Lung microvascular endothelial cell (primary cell): ENCODE measurements around the gene EDEM2. TPM values are rescaled to one million over a fixed set of nuclear protein-coding genes. Genes with fewer than 3 reads are reported as not detected.
A peak's percentile ranks its signal among the peaks of the same experiment; 100 is the strongest.
"Not testable (repeated sequence)": the region's sequence is repeated elsewhere in the genome, so short reads cannot be mapped to it uniquely, and the experiment has no call there.

Source experiments
- DNase-seq, 2 donors: peaks; one replicate each; pipeline versions ENCODE4 v3.0.0 to v3.0.0-alpha.2; 2010; ENCODE audit warnings: low read depth in 2 of 2
- total RNA-seq: library from RNA; depleted of rRNA; stranded (reverse); fragments of >200 nt; gene quantifications from 2 replicates; pipeline ENCODE4 v1.2.1, GENCODE V29; 2014

EDEM2 gene
- total RNA-seq, 1 donor from 2014 or later, result 123 TPM

DNA sequence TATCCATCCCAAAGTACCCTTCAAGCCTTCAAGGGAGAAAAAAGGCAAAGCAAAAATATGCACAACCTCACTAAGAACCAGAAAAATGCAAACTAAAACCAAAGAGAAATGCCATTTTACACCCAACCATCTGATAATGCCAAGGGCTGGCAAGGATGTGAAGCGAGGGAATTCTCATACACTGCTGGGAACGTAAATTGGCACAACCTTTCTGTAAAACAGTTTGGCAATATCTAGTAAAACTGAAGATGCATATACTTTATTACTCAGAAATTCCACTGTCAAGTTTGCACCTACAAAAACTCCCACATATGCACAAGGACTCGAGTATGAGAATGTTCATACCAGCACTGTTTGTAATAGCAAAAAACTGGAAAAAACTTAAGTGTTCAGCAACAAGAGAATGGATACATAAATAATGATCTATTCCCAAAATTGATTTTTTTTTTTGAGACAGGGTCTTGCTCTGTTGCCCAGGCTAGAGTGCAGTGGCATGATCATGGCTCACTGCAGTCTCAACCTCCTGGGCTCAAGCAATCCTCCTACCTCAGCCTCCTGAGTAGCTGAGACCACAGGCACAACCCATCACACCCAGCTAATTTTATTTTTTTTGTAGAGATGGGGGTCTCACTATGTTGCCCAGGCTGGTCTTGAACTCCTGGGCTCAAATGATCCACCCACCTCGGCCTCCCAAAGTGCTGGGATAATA is 21.7 kb upstream of the EDEM2 start:
- not testable (repeated sequence) for DNase-seq

DNA sequence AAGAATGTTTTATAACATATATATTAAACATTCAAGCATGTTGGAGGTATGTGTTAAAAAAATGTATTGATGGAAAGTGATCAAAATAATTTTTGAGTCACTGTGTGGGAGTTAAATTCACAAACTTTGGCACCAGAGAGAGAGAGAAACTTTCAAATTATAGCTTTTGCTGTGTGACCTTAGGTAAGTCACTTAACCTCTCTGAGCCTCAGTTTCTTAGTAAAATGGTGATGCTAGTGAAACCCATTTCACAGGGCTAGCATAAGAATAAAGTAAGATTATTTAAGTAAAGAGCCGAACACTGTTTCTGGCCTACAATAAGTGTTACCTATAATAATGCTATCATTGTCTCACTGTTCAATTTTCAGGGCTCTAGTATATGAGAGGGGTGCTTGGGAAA is 20.7 kb upstream of the EDEM2 start:
- DNase-seq, result no peak

DNA sequence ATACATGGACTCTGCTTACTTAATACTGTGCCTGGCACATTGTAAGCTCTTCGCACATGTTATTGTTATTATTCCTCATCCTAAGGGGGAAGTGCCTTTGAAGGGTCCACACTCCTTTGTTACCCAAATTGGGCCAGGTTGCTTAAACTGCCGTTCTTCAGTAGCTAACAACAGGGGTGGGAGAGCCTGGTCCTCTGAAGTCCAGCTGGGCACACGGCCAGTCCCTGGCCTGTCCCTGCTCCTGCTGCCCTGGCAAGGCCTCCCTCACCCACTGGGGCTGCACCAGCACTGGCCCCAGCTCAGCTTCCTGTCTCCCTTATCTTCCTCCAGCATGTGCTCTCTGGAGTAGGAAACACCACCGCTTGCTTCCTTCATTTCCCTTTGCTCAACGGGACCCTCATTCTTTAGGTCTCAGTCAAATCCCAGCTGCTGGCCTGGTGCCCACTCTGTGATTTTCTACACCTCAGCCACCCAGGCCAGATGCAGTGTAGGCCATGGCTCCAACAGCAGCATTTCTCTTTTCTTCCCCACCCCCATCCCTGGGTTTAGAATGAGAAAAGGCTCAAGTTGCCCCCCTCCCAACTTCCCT is 19.2 kb upstream of the EDEM2 start:
- DNase-seq, result peak; percentile 91 to 96

DNA sequence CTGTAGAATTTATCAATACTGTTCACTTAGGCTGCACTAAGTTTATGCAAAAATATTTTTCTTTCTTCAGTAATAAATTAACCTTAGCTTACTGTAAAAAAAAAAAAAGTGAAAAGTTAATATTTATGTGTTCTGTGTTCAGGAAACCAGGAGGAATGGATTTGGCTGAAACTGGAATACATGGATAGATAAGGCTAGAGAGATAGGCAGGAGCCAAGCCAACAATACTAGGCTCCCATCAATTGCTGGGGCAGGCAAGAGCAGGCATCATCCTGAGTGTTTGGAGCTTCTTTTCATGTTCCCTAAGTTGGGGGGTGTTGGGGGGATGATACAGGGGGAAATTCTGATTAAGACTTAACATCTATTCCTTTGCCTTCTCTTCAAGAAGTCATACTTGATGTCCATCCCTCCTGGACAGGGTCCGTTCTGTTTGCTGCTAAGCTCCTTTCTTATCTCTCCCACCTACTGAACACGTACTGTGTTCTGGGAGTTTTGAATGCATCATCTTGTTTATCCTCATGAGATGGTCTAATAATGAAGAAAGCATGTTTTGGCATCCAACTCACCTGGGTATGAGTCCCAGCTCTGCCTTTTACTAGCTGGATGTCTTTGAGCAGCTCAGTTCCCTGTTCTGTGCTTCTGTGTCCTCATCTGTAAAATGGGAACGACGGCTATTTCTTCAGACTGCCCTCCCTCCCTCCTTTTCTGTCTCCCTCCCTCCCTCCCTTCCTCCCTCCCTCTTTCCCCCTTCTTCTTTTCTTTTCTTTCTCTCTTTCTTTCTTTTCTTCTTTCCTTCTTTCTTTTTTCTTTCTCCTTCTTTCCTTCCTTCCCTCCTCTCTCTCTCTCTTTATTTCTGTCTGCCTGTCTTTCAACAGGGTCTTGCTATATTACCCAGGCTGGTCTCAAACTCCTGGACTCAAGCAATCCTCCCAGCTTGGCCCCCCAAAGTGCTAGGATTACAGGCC is 18.4 kb upstream of the EDEM2 start:
- peak in 1 of 2 donors; percentile 83 for DNase-seq

DNA sequence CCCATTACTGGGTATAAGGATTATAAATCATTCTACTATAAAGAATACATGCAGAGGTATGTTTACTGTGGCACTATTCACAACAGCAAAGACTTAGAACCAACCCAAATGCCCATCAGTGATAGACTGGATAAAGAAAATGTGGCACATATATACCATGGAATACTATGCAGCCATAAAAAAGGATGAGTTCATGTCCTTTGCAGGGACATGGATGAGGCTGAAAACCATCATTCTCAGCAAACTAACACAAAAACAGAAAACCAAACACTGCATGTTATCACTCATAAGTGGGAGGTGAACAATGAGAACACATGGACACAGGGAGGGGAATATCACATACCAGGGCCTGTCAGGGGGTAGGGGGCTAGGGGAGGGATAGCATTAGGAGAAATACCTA is 17.4 kb upstream of the EDEM2 start:
- not testable (repeated sequence) for DNase-seq

DNA sequence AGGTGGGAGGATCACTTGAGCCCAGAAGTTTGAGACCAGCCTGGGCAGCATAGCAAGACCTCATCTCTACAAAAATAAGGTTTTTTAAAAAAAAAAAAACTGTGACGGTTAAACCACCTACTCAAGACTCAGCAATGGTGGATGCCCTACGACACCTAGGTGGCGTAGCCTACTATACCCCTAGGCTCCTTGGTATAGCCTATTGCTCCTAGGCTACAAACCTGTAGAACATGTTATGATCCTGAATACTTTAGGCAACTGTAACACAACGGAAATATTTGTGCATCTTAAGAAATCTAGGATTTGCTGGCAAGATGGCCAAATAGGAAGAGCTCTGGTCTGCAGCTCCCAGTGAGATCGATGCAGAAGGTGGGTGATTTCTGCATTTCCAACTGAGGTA is 13.2 kb upstream of the EDEM2 start:
- not testable (repeated sequence) for DNase-seq

DNA sequence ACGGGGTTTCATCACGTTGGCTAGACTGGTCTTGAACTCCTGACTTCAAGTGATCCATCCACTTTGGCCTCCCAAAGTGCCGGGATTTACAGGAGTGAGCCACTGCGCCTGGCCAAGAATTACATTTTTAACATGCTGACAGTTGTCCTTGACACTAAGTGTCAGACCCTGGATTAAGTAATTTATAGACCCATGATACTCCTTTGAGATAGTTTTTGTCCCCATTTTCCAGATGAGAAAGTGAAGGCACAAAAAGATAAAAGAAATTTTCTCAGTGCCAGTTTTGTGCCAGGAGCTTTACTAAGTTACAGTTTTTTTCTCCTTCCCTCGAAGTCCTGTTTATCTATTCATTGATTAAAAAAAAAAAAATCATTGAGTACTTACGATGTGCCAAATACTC is 9.8 kb upstream of the EDEM2 start:
- no peak for DNase-seq

DNA sequence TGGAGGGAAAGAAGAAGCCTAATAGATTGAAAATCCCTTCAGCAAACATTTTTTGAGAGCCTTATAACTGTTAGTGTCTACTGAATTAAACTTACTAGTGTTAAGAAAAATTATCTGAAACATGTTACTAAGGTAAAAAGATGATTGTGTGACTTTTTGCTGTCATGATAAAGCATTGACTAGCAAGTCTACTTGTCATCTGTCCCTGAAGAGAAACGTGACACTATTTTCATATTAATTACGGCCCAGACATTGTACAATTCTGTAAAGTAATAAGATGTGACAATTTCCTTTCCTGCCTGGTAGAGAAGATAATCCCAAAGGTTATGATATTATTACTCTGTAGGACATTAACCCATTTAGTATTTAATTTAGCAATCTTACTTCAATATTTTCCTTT is 8.8 kb upstream of the EDEM2 start:
- DNase-seq, result no peak

DNA sequence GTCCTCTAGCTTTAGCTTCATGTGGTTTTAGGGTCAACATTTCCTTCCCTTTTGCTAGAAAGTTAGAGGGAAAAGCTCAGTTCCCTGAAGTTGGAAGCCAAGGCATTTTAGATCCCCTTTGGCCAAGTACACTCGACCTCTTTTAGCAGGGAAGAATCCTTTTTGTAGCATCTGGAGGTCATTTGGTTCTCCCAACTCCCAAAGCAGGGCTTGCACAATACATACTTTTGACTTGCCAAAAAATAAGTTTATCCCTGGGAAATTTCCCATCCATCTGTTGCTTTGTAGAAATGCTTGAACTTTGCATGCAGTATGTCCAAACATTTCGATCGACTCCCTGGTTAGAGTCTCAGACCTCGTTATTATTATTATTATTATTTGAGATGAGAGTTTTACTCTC is 4.6 kb upstream of the EDEM2 start:
- DNase-seq, result no peak

DNA sequence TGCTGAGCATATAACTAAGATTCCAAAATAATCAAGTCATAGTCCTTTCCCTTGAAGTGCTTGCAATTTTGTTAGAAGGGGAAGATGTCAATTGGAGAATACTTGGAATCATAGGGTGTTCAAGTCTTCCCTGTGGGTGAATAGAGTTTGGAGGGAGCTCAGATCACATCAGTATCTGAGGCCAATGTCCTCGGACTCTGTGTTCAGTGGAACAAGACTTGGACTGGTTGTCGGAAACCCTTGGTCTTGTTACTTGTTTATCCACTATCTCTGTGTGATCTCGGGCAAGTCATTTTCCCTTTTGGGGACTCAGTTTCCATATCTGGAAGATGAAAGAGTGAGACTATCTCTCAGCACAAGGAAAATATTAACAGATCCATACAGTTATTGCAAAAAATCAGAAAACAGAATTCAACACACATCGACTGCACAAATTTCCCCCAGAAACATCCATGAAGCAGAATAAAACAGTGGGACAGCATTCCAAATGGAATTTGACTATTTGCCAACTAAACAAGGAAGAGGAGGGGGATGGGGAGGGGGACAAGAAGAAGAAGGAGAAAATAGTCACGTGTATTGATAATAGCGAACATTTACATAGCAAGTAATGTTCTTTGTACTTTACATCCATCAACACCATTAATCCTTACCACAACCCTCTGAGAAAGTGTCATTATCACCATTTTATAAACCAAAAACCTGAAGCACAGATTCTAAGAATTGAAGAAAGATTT is 3.9 kb upstream of the EDEM2 start:
- no peak for DNase-seq

DNA sequence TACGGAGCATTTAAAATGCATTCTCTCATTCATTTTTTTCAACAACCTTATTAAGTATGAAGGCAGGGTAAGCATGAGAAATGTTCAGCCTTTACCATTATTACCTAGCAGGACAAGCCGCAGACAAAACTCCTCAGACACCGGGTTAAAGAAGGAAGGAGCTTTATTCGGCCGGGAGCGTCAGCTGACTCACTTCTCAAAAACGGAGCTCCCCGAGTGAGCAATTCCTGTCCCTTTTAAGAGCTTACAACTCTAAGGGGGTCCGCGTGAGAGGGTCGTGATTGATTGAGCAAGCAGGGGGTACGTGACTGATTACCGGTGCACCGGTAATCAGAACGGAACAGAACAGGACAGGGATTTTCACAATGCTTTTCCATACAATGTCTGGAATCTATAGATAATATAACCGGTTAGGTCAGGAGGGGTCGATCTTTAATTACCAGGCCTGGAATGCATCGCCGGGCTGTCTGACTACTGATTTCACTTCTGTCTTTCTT is 487 bp upstream of the EDEM2 start:
- peak in 1 of 2 donors; percentile 37 for DNase-seq

DNA sequence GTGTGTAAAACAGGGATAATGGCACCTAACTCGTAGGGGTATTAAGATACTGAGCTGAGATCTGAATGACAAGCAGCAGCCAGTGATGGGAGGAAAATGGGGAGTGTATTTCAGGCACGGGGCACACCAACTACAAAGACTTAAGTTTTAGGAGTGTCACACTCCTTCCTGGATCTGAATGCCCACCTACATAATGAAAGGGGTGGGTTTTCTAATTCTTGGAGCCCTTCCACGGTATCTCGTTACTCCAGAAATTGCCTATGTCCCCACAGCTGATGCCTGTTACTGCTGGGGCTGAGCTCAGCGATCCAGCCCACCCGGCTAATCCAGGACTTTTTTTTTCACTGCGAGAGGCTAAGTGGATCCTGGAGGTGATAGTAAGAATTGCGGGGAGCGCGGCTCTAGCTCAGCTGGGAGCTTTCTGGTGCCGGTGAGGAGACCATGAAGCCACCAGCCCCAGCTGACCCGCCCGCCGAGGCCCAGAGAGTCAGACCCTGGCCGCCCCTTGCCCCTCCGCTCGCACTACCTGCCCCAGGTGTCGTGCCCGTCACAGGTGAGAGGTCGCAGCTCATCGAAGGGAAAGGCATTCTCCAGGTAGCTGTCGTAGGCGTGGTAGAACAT is 727 bp downstream of the EDEM2 start:
- peak; percentile 33 to 34 for DNase-seq

DNA sequence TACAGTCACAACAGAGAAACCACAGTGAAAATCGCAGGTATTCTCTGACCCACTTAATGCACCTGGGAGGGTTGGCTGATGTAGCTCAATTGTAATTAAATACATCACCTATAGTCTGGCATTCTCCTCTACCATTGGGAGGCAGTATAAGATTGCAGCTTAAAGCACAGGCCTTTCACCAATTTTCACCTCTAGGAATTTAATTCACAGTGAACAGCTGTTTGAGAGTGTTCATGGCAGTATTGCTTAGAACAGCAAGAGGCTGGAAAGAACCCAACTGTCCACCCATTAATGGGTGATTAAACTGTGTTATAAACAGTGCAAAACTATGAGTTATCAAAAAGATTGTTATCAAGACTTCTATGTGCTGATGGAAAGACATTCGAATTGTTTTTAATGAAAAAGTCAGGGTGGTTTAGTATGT is 2.0 kb downstream of the EDEM2 start:
- DNase-seq, result peak; percentile 75 to 85

DNA sequence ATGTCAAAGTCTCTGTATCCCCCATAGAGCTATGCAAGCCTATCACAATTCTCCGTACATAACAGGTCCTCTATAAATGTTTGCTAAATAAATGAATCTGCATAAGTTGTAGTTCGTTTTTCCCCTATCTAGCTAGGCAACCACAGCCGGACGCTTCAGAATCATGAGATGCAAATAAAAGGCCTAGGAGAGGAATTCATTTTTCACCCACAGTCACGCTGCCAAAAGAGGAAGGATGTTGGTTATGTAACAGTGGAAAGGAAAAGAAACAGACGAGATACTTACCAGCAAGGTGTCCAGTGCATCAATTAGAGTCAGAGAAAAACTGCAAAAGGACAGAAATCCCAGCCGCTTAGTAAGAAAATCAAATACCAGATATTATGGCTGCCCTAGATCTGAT is 2.4 kb downstream of the EDEM2 start:
- peak in 1 of 2 donors; percentile 46 for DNase-seq

DNA sequence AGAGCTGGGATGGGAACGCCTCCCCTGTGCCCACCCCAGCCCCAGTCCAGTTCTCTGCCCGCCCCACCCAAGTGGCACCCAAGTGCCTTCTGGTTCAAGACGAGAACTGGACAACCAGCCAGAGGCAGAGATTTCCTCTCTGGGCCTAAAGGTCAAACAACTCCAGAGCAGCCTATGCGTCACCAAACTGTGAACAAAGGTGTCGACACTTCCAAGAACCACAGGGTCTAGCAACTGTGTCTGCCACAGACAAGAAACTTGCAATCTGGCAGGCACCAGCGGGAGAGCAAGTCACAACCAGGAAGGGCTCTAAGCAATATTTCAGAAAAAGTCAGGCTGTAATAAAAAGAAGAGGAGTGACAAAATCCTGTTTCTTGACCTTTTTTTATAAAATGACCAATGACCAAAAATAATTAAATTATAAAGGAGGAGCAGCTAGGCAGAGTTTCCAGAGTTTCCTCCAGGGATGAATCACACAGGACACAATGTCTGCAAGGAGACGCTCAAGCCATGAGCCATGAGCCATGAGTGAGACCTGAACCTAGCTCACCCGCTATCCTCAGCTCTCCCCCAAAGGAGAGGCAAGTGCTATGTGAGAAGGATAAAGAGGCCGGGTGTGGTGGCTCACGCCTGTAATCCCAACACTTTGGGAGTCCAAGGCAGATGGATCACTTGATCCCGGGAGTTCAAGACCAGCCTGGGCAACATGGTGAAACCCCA is 11.1 kb downstream of the EDEM2 start:
- DNase-seq, result peak in 1 of 2 donors; percentile 95

DNA sequence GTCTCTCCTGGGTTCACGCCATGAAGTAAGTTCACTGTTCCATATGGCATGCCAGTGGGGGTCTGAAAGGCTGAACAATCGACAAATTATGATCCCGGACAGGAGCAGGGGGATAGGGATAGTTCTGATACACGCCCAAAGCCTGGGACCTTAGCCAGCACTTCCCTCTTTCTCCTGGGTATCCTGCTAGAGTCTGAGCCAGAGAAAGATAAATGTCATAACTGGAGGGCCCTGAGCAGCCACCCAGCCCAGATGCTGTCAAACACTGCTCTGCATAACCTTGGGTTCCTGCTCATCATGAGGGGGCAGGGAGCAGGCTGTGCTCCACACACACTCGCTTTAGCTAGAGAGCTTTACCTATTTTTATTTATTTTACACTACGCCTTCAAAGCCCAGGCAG is 12.3 kb downstream of the EDEM2 start:
- DNase-seq, result no peak

DNA sequence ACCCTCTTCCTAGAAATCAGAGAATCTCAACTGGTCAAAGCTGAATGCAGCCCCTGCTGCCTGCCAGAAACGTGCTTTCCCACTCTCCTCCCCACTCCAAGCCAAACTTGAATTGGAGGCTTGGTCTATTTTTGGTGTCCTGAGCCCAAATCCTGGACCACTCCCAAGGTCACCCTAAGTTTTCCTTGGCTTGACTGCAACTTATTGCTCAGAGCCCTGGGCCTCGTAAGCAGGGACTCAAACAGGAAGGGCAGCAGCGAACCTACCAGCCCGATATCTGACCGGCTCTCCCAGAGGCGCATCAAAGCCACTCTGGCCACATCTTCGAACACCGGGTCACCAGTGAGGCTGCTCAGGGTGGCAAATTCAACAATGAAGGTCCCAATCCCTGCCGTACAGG is 12.7 kb downstream of the EDEM2 start:
- DNase-seq, result peak in 1 of 2 donors; percentile 55

DNA sequence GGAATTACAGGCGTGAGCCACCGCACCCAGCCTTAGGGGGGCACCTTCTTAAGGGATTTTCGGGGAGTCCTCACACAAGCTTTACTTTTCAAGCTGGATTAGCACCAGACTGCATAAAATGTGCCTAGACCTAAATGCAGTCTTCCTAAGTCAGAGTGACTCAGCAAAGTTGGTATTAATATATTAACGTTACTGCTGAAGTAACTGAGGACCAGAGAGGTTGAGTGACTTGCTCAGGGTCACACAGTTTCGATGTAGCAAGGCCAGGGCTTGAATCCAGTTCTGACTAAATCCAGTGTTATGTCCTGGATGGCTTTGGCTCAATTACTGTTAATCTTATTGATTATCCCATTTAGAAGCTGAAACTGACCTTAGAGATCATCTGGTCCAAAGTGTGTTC is 13.4 kb downstream of the EDEM2 start:
- no peak for DNase-seq

DNA sequence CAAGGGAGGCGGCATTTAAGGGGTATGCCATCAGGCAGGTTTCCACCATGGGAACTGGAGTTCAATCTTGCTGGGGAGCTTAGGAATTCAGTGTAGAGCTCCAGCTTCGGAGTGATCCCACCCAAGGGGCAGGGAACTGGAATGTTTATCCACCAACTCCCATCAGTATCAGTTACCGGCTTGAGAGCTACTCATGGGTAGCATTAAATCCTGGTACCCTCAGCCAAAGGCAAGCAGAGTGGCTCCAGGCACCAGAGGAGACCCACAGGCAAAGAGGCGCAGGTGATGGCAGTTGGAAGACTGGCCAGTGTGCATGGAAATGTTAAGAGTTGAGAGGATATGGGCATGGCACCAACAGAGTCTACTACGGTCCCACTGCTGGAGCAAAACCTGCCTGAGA is 14.1 kb downstream of the EDEM2 start:
- DNase-seq, result no peak

DNA sequence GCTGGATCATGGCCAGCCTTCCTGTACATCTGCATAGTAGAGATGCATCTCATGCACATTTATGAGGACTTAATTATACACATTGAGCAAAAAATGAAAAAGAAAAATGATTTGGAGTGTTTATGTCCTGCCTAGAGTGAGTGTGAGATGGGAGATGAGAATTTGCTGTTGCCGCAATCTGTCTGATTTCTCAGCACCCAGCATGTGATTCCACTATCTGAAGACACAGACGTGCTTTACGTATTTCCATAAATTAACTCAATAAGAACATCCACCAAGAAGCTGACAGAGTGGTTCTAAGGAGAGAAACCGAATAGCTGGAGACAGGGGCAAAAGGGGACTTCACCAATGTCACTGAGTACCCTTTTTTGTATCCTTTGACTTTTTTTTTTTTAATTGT is 15.2 kb downstream of the EDEM2 start:
- DNase-seq, result no peak
